Measurements from ENCODE around the gene COL11A2.
A peak's percentile ranks its signal among the peaks of the same experiment; 100 is the strongest.

Gene COL11A2

GRCh38 chr6:33120001-33120400 lies 72.3 kb downstream of the COL11A2 start:
- no peak for DNase-seq

GRCh38 chr6:33118525-33119123 lies 73.6 kb downstream of the COL11A2 start:
- peak in 1 of 51 donors; percentile 8 for DNase-seq

GRCh38 chr6:33117811-33118277 lies 74.4 kb downstream of the COL11A2 start:
- DNase-seq, result no peak

- peak in 3 of 51 donors; percentile 7 to 28 (median 20) for DNase-seq
Observed at GRCh38 chr6:33116841-33117711, 75.2 kb downstream of the COL11A2 start.

GRCh38 chr6:33116417-33116816 lies 75.8 kb downstream of the COL11A2 start:
- DNase-seq, result no peak

- no peak for DNase-seq
Observed at GRCh38 chr6:33114406-33114805, 77.9 kb downstream of the COL11A2 start.

GRCh38 chr6:33113755-33114154 lies 78.5 kb downstream of the COL11A2 start:
- DNase-seq, result no peak

All from hypothalamus (tissue), 51 donors.